Astrocyte (in vitro differentiated cells and primary cell): Measurements from ENCODE around the gene NAMPT. TPM values are rescaled to one million over a fixed set of nuclear protein-coding genes. Genes with fewer than 3 reads are reported as not detected.

Experiments
- DNase-seq: peaks from one replicate; pipeline ENCODE4 v3.0.0-alpha.2; 2010; ENCODE audit warnings: low read depth
- FAIRE-seq: peaks from 2 replicates; lab custom pipeline; 2011; peaks lifted over from hg19 to GRCh38; lab: Jason Lieb, UNC
- H2AFZ ChIP-seq: 2 replicates; pipeline ENCODE4 v1.6.0; 2012; ENCODE audit warnings: low read depth, low read length, inconsistent platforms
- H3K27ac ChIP-seq: 2 replicates; pipeline ENCODE4 v1.5.1; 2011; ENCODE audit warnings: low read depth, low read length, inconsistent platforms
- H3K27me3 ChIP-seq: 2 replicates; pipeline ENCODE4 v1.6.0; 2011; ENCODE audit warnings: low read length, inconsistent platforms; ENCODE audit not compliant: insufficient read depth
- H3K36me3 ChIP-seq: 2 replicates; pipeline ENCODE4 v1.5.1; 2011; ENCODE audit warnings: low read length, inconsistent platforms; ENCODE audit not compliant: insufficient read depth
- H3K4me1 ChIP-seq: 2 replicates; pipeline ENCODE4 v1.5.1; 2011; ENCODE audit warnings: low read length, inconsistent platforms; ENCODE audit not compliant: insufficient read depth
- H3K4me2 ChIP-seq: 2 replicates; pipeline ENCODE4 v1.6.0; 2012; ENCODE audit warnings: low read length, inconsistent platforms
- H3K4me3 ChIP-seq: 2 replicates; pipeline ENCODE4 v1.5.1; 2011; ENCODE audit warnings: low read depth, mild to moderate bottlenecking, low read length, inconsistent platforms; ENCODE audit not compliant: insufficient read depth
- H3K79me2 ChIP-seq: 2 replicates; pipeline ENCODE4 v1.6.0; 2012; ENCODE audit warnings: mild to moderate bottlenecking, low read length, inconsistent platforms; ENCODE audit not compliant: insufficient read depth
- H3K9ac ChIP-seq: 2 replicates; pipeline ENCODE4 v1.6.0; 2012; ENCODE audit warnings: mild to moderate bottlenecking, low read length, inconsistent platforms
- H3K9me3 ChIP-seq: 2 replicates; pipeline ENCODE4 v1.5.1; 2012; ENCODE audit warnings: low read depth, mild to moderate bottlenecking, low read length, inconsistent platforms; ENCODE audit not compliant: insufficient read depth
- H4K20me1 ChIP-seq: 2 replicates; pipeline ENCODE4 v1.6.0; 2012; ENCODE audit warnings: low read length, inconsistent platforms; ENCODE audit not compliant: insufficient read depth
- H3K27ac Mint-ChIP-seq: one replicate; pipeline ENCODE4 v1.8.0; 2021; ENCODE audit warnings: mild to moderate bottlenecking, mixed read lengths; ENCODE audit not compliant: unreplicated experiment
- H3K27me3 Mint-ChIP-seq: one replicate; pipeline ENCODE4 v1.8.0; 2021; ENCODE audit warnings: low read depth, mixed read lengths; ENCODE audit not compliant: unreplicated experiment
- H3K36me3 Mint-ChIP-seq: one replicate; pipeline ENCODE4 v1.8.0; 2021; ENCODE audit warnings: low read depth, mixed read lengths; ENCODE audit not compliant: unreplicated experiment
- H3K4me1 Mint-ChIP-seq: one replicate; pipeline ENCODE4 v1.8.0; 2021; ENCODE audit warnings: low read depth, mixed read lengths; ENCODE audit not compliant: unreplicated experiment
- H3K4me3 Mint-ChIP-seq: one replicate; pipeline ENCODE4 v1.8.0; 2021; ENCODE audit warnings: mild to moderate bottlenecking, moderate library complexity, mixed read lengths; ENCODE audit not compliant: unreplicated experiment
- H3K9me3 Mint-ChIP-seq: one replicate; pipeline ENCODE4 v1.8.0; 2021; ENCODE audit warnings: mild to moderate bottlenecking, mixed read lengths; ENCODE audit not compliant: unreplicated experiment
- CTCF ChIP-seq: IDR thresholded peaks from 2 replicates; pipeline ENCODE4 v1.5.1; 2011; ENCODE audit warnings: low read depth, mild to moderate bottlenecking, inconsistent platforms, low read length, moderate library complexity; ENCODE audit not compliant: insufficient read depth
- EZH2 ChIP-seq: IDR thresholded peaks from 2 replicates; pipeline ENCODE4 v1.6.1; 2012; ENCODE audit warnings: mild to moderate bottlenecking, low read length, inconsistent platforms; ENCODE audit not compliant: insufficient read depth
- total RNA-seq: library from RNA; stranded (reverse); gene quantifications from 2 replicates; pipeline ENCODE4 v1.2.1, GENCODE V29; 2021

The NAMPT gene
- total RNA-seq, 1 donor from 2014 or later, result 52.1 TPM

DNA sequence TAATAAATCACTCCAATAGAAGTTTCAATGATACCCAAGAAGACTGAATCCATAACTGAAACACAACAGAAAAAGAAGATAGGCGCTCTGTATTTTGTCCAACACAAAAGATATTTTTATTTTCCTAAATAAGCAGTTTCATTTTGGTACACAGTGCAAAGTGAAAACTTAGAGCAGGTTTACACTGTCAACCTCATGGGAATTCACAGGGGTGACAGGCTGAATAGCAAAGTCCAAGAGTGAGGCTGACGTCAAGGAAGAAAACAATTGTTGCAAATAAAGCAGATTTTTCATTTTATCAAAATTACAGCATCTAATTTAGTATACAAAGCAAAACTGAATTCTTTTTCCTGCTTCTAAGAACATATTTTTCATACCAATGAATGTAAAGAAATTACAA, 28.6 kb downstream of the NAMPT start:
- H3K27me3 Mint-ChIP-seq, result no peaks in the 10 kb centered on the region
- no peaks in the 10 kb centered on the region for H3K9me3 ChIP-seq
- no peak overlapping the region for H3K27ac Mint-ChIP-seq
- TF ChIP-seq EZH2 (no peak), CTCF (no peak)
- H3K4me1 ChIP-seq, result no peaks in the 10 kb centered on the region
- H3K4me3 Mint-ChIP-seq, result no peak overlapping the region
- H3K4me2 ChIP-seq, result no peak overlapping the region
- H3K4me3 ChIP-seq, result no peak overlapping the region
- peaks cover 18% of the 10 kb centered on the region for H3K36me3 Mint-ChIP-seq
- no peak overlapping the region for H3K9ac ChIP-seq
- no peaks in the 10 kb centered on the region for H4K20me1 ChIP-seq
- H3K4me1 Mint-ChIP-seq, result peaks cover 3% of the 10 kb centered on the region
- FAIRE-seq (no peak), DNase-seq (no peak)
- peaks cover 12% of the 10 kb centered on the region for H3K36me3 ChIP-seq
- H3K27ac ChIP-seq, result no peak overlapping the region
- no peaks in the 10 kb centered on the region for H3K79me2 ChIP-seq
- no peaks in the 10 kb centered on the region for H3K9me3 Mint-ChIP-seq
- no peak overlapping the region for H2AFZ ChIP-seq
- H3K27me3 ChIP-seq, result no peaks in the 10 kb centered on the region

GRCh38 chr7:106255246-106255645, 29.5 kb downstream of the NAMPT start:
- H3K4me1 Mint-ChIP-seq, result no peaks in the 10 kb centered on the region
- FAIRE-seq, result no peak

More at GRCh38 chr7:106255246-106255645, 29.5 kb downstream of the NAMPT start:
- no peak overlapping the region for H3K4me2 ChIP-seq
- no peak overlapping the region for H3K27ac ChIP-seq
- H4K20me1 ChIP-seq, result no peaks in the 10 kb centered on the region
- no peaks in the 10 kb centered on the region for H3K4me1 ChIP-seq
- Mint-ChIP-seq H3K4me3 (no peak overlapping the region), H3K36me3 (peaks cover 18% of the 10 kb centered on the region), H3K27me3 (no peaks in the 10 kb centered on the region), H3K27ac (no peak overlapping the region), H3K9me3 (no peaks in the 10 kb centered on the region)
- H2AFZ ChIP-seq, result no peak overlapping the region
- peaks cover 7% of the 10 kb centered on the region for H3K36me3 ChIP-seq
- no peak overlapping the region for H3K9ac ChIP-seq
- H3K9me3 ChIP-seq, result no peaks in the 10 kb centered on the region
- H3K27me3 ChIP-seq, result no peaks in the 10 kb centered on the region
- no peak overlapping the region for H3K4me3 ChIP-seq
- H3K79me2 ChIP-seq, result no peaks in the 10 kb centered on the region
- TF ChIP-seq EZH2 (no peak), CTCF (no peak)
- DNase-seq, result no peak
